ENCODE results near the gene FBXO27. TPM values are rescaled to one million over a fixed set of nuclear protein-coding genes. Genes with fewer than 3 reads are reported as not detected.

Gene FBXO27
- total RNA-seq, 4 donors from 2014 or later, result 0.83 to 14.1 (median 7.6) TPM

- peak overlapping the region; percentile 65 to 83 (median 72) for H3K4me3 ChIP-seq
- peaks cover 0 to 13% (median 6%) of the 10 kb centered on the region in 4 donors for H3K27me3 ChIP-seq
- H3K4me1 ChIP-seq, result peaks cover 15 to 24% (median 20%) of the 10 kb centered on the region in 4 donors
- intact Hi-C loops (cut with DNase I), result no loop called here
- DNase-seq (ENCODE audit: extremely low spot score), result peak; percentile 93
- 2% methylated on average over 21 of the region's 49 CpGs for WGBS
- TF ChIP-seq CTCF (IDR thresholded peaks at IDR 0.05) (no peak), EP300 (IDR thresholded peaks at IDR 0.05) (no peak), POLR2AphosphoS5 (IDR thresholded peaks at IDR 0.05) (no peak), POLR2A (IDR thresholded peaks at IDR 0.05; ENCODE audit: low read depth) (no peak)
- H3K9me3 ChIP-seq, result no peaks in the 10 kb centered on the region
- peaks cover 0 to 21% (median 6%) of the 10 kb centered on the region in 4 donors for H3K36me3 ChIP-seq
- peak overlapping the region in 3 of 4 donors; percentile 58 to 80 (median 72) for H3K27ac ChIP-seq (replicated peaks in 1 of 4)
These were observed 834 bp downstream of the FBXO27 start for GRCh38 chr19:39031368-39032062.

GRCh38 chr19:39030854-39031367 lies 1.4 kb downstream of the FBXO27 start:
- H3K36me3 ChIP-seq, result peaks cover 0 to 27% (median 6%) of the 10 kb centered on the region in 4 donors
- H3K4me3 ChIP-seq, result peak overlapping the region; percentile 65 to 83 (median 72)
- H3K9me3 ChIP-seq, result no peaks in the 10 kb centered on the region
- DNase-seq (ENCODE audit: extremely low spot score), result no peak
- peaks cover 0 to 13% (median 6%) of the 10 kb centered on the region in 4 donors for H3K27me3 ChIP-seq
- 22% methylated on average over 10 of the region's 11 CpGs for WGBS
- H3K27ac ChIP-seq (replicated peaks in 1 of 4), result peak overlapping the region in 3 of 4 donors; percentile 58 to 80 (median 72)
- intact Hi-C loops (cut with DNase I), result no loop called here
- peaks cover 15 to 24% (median 20%) of the 10 kb centered on the region in 4 donors for H3K4me1 ChIP-seq
- TF ChIP-seq POLR2AphosphoS5 (IDR thresholded peaks at IDR 0.05), result no peak
- TF ChIP-seq CTCF (IDR thresholded peaks at IDR 0.05), result no peak
- TF ChIP-seq EP300 (IDR thresholded peaks at IDR 0.05), result no peak
- TF ChIP-seq POLR2A (IDR thresholded peaks at IDR 0.05; ENCODE audit: low read depth), result no peak

- H3K4me1 ChIP-seq, result no peaks in the 10 kb centered on the region
- H3K36me3 ChIP-seq, result peaks cover 0 to 45% (median 10%) of the 10 kb centered on the region in 4 donors
- WGBS, result 92% methylated on average over 14 of the region's 14 CpGs
- no peak overlapping the region for H3K4me3 ChIP-seq
- intact Hi-C loops (cut with DNase I), result no loop called here
- H3K27me3 ChIP-seq, result peaks cover 0 to 4% (median 0%) of the 10 kb centered on the region in 4 donors
- H3K9me3 ChIP-seq, result no peaks in the 10 kb centered on the region
- no peak overlapping the region for H3K27ac ChIP-seq (replicated peaks in 1 of 4)
- no peak for TF ChIP-seq CTCF (IDR thresholded peaks at IDR 0.05)
- no peak for DNase-seq (ENCODE audit: extremely low spot score)
These were observed 7.3 kb downstream of the FBXO27 start for GRCh38 chr19:39024875-39025641.

- H3K36me3 ChIP-seq, result peaks cover 0 to 19% (median 4%) of the 10 kb centered on the region in 4 donors
- H3K4me1 ChIP-seq, result no peaks in the 10 kb centered on the region
- WGBS, result 77% methylated on average over 4 of the region's 4 CpGs
- intact Hi-C loops (cut with DNase I), result no loop called here
- H3K27me3 ChIP-seq, result no peaks in the 10 kb centered on the region
- no peaks in the 10 kb centered on the region for H3K9me3 ChIP-seq
- DNase-seq (ENCODE audit: extremely low spot score), result no peak
- TF ChIP-seq CTCF (IDR thresholded peaks at IDR 0.05) (no peak), POLR2A (IDR thresholded peaks at IDR 0.05; ENCODE audit: low read depth) (no peak), EP300 (IDR thresholded peaks at IDR 0.05) (no peak), POLR2AphosphoS5 (IDR thresholded peaks at IDR 0.05) (no peak)
- H3K27ac ChIP-seq (replicated peaks in 1 of 4), result no peak overlapping the region
- H3K4me3 ChIP-seq, result no peak overlapping the region
These were observed 11.3 kb downstream of the FBXO27 start for GRCh38 chr19:39021063-39021462.
